ENCODE results near the gene ZNF100.

GRCh38 chr19:21709464-21709863 is 57.9 kb downstream of the ZNF100 start:
- no peak for TF ChIP-seq CTCF (conservative IDR thresholded peaks at IDR 0.05; ENCODE audit: low read depth, low read length)
- TF ChIP-seq USF2 (IDR thresholded peaks at IDR 0.05; ENCODE audit: low read depth, low read length): no peak
- TF ChIP-seq CEBPB (IDR thresholded peaks at IDR 0.05; ENCODE audit: low read depth, low read length): no peak
- no peak for TF ChIP-seq SMC3 (IDR thresholded peaks at IDR 0.05; ENCODE audit: low read depth, low read length)
- TF ChIP-seq MXI1 (IDR thresholded peaks at IDR 0.05; ENCODE audit: borderline replicate concordance, low read depth, low read length): no peak
- no peak for TF ChIP-seq RAD21 (IDR thresholded peaks at IDR 0.05; ENCODE audit: low read length)
- TF ChIP-seq RFX5 (IDR thresholded peaks at IDR 0.05; ENCODE audit: low read depth, low read length): no peak
- no peak for TF ChIP-seq POLR2A (IDR thresholded peaks at IDR 0.05; ENCODE audit: low read depth, low read length)
- no peak for TF ChIP-seq BHLHE40 (IDR thresholded peaks at IDR 0.05; ENCODE audit: low read depth, low read length)
